DND-41 (cell line): ENCODE measurements around the gene PSMA3.

Experiments
- EZH2 ChIP-seq: IDR thresholded peaks from 3 replicates; pipeline ENCODE4 v1.6.1; 2012; ENCODE audit warnings: borderline replicate concordance, low read depth, mild to moderate bottlenecking, moderate library complexity, low read length, inconsistent platforms; ENCODE audit not compliant: severe bottlenecking
- TF ChIP-seq, protein P1 (sequence below): IDR thresholded peaks from 2 replicates; pipeline ENCODE4 v1.5.1; 2012; ENCODE audit warnings: borderline replicate concordance, low read length, moderate library complexity, mild to moderate bottlenecking; ENCODE audit not compliant: poor library complexity, severe bottlenecking; ENCODE audit errors: extremely low read depth

GRCh38 chr14:58297412-58297761 lies 52.7 kb downstream of the PSMA3 start:
- TF ChIP-seq, protein P1, sequence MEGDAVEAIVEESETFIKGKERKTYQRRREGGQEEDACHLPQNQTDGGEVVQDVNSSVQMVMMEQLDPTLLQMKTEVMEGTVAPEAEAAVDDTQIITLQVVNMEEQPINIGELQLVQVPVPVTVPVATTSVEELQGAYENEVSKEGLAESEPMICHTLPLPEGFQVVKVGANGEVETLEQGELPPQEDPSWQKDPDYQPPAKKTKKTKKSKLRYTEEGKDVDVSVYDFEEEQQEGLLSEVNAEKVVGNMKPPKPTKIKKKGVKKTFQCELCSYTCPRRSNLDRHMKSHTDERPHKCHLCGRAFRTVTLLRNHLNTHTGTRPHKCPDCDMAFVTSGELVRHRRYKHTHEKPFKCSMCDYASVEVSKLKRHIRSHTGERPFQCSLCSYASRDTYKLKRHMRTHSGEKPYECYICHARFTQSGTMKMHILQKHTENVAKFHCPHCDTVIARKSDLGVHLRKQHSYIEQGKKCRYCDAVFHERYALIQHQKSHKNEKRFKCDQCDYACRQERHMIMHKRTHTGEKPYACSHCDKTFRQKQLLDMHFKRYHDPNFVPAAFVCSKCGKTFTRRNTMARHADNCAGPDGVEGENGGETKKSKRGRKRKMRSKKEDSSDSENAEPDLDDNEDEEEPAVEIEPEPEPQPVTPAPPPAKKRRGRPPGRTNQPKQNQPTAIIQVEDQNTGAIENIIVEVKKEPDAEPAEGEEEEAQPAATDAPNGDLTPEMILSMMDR = no peak
- TF ChIP-seq EZH2 = no peak
